DND-41 (cell line): ENCODE data around the gene USP34.

Source experiments
- EZH2 ChIP-seq: IDR thresholded peaks from 3 replicates; pipeline ENCODE4 v1.6.1; 2012; ENCODE audit warnings: borderline replicate concordance, low read depth, mild to moderate bottlenecking, moderate library complexity, low read length, inconsistent platforms; ENCODE audit not compliant: severe bottlenecking
- TF ChIP-seq, protein P1 (sequence below): IDR thresholded peaks from 2 replicates; pipeline ENCODE4 v1.5.1; 2012; ENCODE audit warnings: borderline replicate concordance, low read length, moderate library complexity, mild to moderate bottlenecking; ENCODE audit not compliant: poor library complexity, severe bottlenecking; ENCODE audit errors: extremely low read depth

DNA sequence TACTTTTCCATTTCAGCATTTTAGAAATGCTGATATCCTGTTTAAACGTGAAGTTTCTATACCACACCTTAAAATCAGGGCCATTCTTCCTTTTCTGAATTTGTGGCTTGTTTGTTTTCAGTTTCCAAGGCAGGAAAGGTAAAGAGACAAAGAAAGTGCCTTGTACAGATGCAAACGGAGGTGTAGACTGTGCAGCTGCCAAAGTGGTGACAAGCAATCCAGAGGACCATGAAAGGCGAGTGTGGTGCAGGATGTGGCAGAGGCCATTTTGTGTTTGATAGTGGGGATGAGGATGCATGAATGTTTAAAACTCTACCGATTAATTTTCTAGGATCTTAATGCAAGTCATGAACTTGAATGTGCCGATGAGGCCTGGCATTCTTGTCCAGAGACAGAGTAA, 308.2 kb downstream of the USP34 start:
- TF ChIP-seq, protein P1, sequence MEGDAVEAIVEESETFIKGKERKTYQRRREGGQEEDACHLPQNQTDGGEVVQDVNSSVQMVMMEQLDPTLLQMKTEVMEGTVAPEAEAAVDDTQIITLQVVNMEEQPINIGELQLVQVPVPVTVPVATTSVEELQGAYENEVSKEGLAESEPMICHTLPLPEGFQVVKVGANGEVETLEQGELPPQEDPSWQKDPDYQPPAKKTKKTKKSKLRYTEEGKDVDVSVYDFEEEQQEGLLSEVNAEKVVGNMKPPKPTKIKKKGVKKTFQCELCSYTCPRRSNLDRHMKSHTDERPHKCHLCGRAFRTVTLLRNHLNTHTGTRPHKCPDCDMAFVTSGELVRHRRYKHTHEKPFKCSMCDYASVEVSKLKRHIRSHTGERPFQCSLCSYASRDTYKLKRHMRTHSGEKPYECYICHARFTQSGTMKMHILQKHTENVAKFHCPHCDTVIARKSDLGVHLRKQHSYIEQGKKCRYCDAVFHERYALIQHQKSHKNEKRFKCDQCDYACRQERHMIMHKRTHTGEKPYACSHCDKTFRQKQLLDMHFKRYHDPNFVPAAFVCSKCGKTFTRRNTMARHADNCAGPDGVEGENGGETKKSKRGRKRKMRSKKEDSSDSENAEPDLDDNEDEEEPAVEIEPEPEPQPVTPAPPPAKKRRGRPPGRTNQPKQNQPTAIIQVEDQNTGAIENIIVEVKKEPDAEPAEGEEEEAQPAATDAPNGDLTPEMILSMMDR: no peak
- TF ChIP-seq EZH2: no peak
